ENCODE measurements around the gene EVI5.

DNA sequence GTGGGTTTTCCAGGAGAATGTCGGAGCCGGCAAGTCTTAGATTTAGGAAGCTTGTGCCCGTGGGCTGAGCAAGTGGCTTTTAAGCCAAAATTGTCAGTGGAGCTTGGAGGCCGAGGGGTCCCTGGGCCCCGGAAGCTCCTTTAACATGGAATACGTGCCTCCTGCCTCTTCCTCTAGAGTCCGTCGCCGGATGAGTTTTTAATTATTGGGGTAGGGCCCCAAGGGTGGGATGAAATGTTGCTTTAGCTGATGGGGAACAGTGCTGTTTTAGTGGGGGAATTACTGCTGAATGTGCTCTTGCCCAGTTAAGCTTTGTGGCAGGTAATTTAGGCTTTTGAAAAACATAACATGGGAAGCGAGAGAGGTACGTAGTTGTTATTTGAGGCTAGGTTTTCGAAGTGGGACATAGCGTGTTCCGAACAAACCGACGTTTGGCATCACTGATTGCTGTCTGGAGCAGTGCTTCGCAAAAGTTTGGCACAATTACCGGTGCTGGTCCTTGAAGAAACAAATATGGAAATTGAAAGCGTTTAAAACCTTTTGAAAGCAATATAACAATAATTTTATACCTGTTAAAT lies 47.7 kb upstream of the EVI5 start:
- TF ChIP-seq CTCF (IDR thresholded peaks at IDR 0.05; ENCODE audit: borderline replicate concordance, extremely low read depth, low read length, poor library complexity, severe bottlenecking) (no peak), EZH2 (IDR thresholded peaks at IDR 0.05; ENCODE audit: borderline replicate concordance, low read depth, low read length, severe bottlenecking) (no peak)

All from DND-41 (cell line).